ENCODE measurements around the gene AK9. TPM values are rescaled to one million over a fixed set of nuclear protein-coding genes. Genes with fewer than 3 reads are reported as not detected.

AK9 gene
- total and polyA plus RNA-seq, 4 donors, result 1.1 to 5.3 (median 3.8) TPM

GRCh38 chr6:109443425-109443950, 247.5 kb downstream of the AK9 start:
- no peaks in the 10 kb centered on the region for H3K9me3 ChIP-seq (ENCODE audit: control insufficient read depth in 4 of 4, low read length in 3 of 4)
- H3K4me3 ChIP-seq (ENCODE audit: low read depth in 1 of 3, low read length in 3 of 3), result no peak overlapping the region
- H3K27ac ChIP-seq (ENCODE audit: low read depth in 1 of 2, low read length in 2 of 2), result no peak overlapping the region
- peaks cover 0 to 3% (median 2%) of the 10 kb centered on the region in 4 donors for H3K36me3 ChIP-seq (ENCODE audit: control insufficient read depth in 4 of 4, insufficient read depth in 3 of 4, low read depth in 1 of 4, low read length in 3 of 4)
- no peak overlapping the region for H3K9ac ChIP-seq (ENCODE audit: low read depth in 1 of 2, low read length in 2 of 2)
- DNase-seq (ENCODE audit: low spot score), result no peak
- H3K27me3 ChIP-seq (ENCODE audit: control insufficient read depth in 4 of 4, insufficient read depth in 4 of 4, low read length in 3 of 4), result no peaks in the 10 kb centered on the region
- no peak for TF ChIP-seq YY1 (IDR thresholded peaks at IDR 0.05)
- TF ChIP-seq HNF4A (conservative IDR thresholded peaks at IDR 0.05), result no peak
- TF ChIP-seq NR2F2 (IDR thresholded peaks at IDR 0.05), result no peak
- TF ChIP-seq RXRA (IDR thresholded peaks at IDR 0.05), result no peak
- no peak for TF ChIP-seq FOXA2 (IDR thresholded peaks at IDR 0.05)
- TF ChIP-seq JUND (IDR thresholded peaks at IDR 0.05), result no peak
- no peak for TF ChIP-seq CTCF (IDR thresholded peaks at IDR 0.05; ENCODE audit: low read depth, low read length, missing input control)
- no peak for TF ChIP-seq ZBTB33 (IDR thresholded peaks at IDR 0.05)
- no peak for TF ChIP-seq RAD21 (IDR thresholded peaks at IDR 0.05)
- no peak for TF ChIP-seq HNF4G (IDR thresholded peaks at IDR 0.05)
- TF ChIP-seq FOXA1 (IDR thresholded peaks at IDR 0.05), result no peak
- 97% methylated on average over 10 of the region's 10 CpGs for WGBS
- H3K4me1 ChIP-seq (ENCODE audit: control insufficient read depth in 4 of 4, insufficient read depth in 4 of 4, low read length in 3 of 4), result peaks cover 2 to 12% (median 5%) of the 10 kb centered on the region in 4 donors

Other genes starting within 250 kb of the AK9 start
- 1 to 10 TPM; 4.2 to 4.9 TPM for gene MICAL1, start 235.4 kb downstream of the AK9 start, total RNA-seq
- gene MICAL1, start 235.4 kb downstream of the AK9 start, polyA plus RNA-seq, result 1 to 10 TPM; 1.8 to 2.4 TPM
- 1 to 10 TPM; 3.0 to 3.9 TPM for gene ZBTB24, start 208.0 kb downstream of the AK9 start, total RNA-seq
- gene ZBTB24, start 208.0 kb downstream of the AK9 start, polyA plus RNA-seq, result 1 to 10 TPM; 1.2 to 1.5 TPM
- 1 to 10 TPM; 5.4 to 8.7 TPM for gene FIG4, start 94 bp upstream of the AK9 start, total RNA-seq
- gene FIG4, start 94 bp upstream of the AK9 start, polyA plus RNA-seq, result 1 to 10 TPM; 3.4 to 3.8 TPM